ENCODE measurements around the gene SLX9. TPM values are rescaled to one million over a fixed set of nuclear protein-coding genes. Genes with fewer than 3 reads are reported as not detected.

Gene SLX9
- total RNA-seq, 1 experiment from 2014 or later = 74.3 TPM

GRCh38 chr21:44892536-44893277 lies 47.1 kb upstream of the SLX9 start:
- no peak overlapping the region; a peak in 1 of 7 replicates for H3K27ac Mint-ChIP-seq
- Histone ChIP-seq H2AK5ac (ENCODE audit: insufficient read length, low read length) (no peak overlapping the region), H3K4me2 (ENCODE audit: insufficient read depth, insufficient read length, low read length) (no peak overlapping the region), H3K23ac (ENCODE audit: insufficient read length, low read depth, low read length) (no peak overlapping the region), H2BK5ac (ENCODE audit: insufficient read length, low read length) (no peak overlapping the region), H3K27me3 (ENCODE audit: insufficient read depth, low read length) (no peaks in the 10 kb centered on the region), H3K79me2 (ENCODE audit: insufficient read depth, low read length) (no peaks in the 10 kb centered on the region), H4K91ac (ENCODE audit: insufficient read length, low read depth, low read length) (no peak overlapping the region), H3K9ac (ENCODE audit: extremely low read depth, insufficient read length, low read length) (no peak overlapping the region), H3K4ac (ENCODE audit: low read depth, low read length) (no peak overlapping the region), H2AFZ (ENCODE audit: low read length) (no peak overlapping the region), H3K79me1 (ENCODE audit: insufficient read depth, low read depth, low read length, poor library complexity, severe bottlenecking) (no peaks in the 10 kb centered on the region), H2BK15ac (ENCODE audit: low read depth, low read length) (no peak overlapping the region), H2BK20ac (ENCODE audit: low read depth, low read length, poor library complexity, severe bottlenecking) (no peak overlapping the region), H4K5ac (ENCODE audit: insufficient read length, low read depth, low read length) (no peak overlapping the region), H3K4me1 (ENCODE audit: insufficient read depth, low read length) (no peaks in the 10 kb centered on the region; the same call in 1 of the 2 replicates), H3K56ac (ENCODE audit: insufficient read length, low read depth, low read length) (no peak overlapping the region), H4K8ac (replicated peaks; ENCODE audit: insufficient read length, low read depth, low read length) (no peak overlapping the region), H3K18ac (ENCODE audit: insufficient read length, low read depth, low read length) (no peak overlapping the region), H3K23me2 (ENCODE audit: insufficient read length, low read depth, low read length, poor library complexity, severe bottlenecking) (no peaks in the 10 kb centered on the region), H3T11ph (ENCODE audit: low read length) (no peak overlapping the region), H3K27ac (ENCODE audit: insufficient read length, low read depth, low read length) (no peak overlapping the region), H3K14ac (ENCODE audit: insufficient read depth, low read length) (no peak overlapping the region), H2BK12ac (ENCODE audit: insufficient read length, low read depth, low read length) (no peak overlapping the region), H3K9me3 (ENCODE audit: control insufficient read depth, low read depth, low read length) (no peaks in the 10 kb centered on the region), H4K20me1 (ENCODE audit: control insufficient read depth, insufficient read depth, insufficient read length) (no peaks in the 10 kb centered on the region), H2BK120ac (ENCODE audit: low read depth, low read length, poor library complexity, severe bottlenecking) (no peak overlapping the region)
- H3K4me3 Mint-ChIP-seq = no peak overlapping the region; a peak in 1 of 5 replicates
- peaks cover 4 to 7% of the 10 kb centered on the region in 2 experiments; a peak in 3 of 4 replicates for H3K4me1 Mint-ChIP-seq
- no CpG with 5 or more reads among the region's 15 CpGs for WGBS (ENCODE audit: extremely low coverage, insufficient read length, low lambda C conversion rate)
- no peaks in the 10 kb centered on the region; a peak in 1 of 5 replicates for H3K9me3 Mint-ChIP-seq
- H3K27me3 Mint-ChIP-seq (ENCODE audit: low read depth) = peaks cover 10% of the 10 kb centered on the region
- H3K36me3 Mint-ChIP-seq (ENCODE audit: insufficient read depth in 1 of 3, low read depth in 3 of 3) = no peaks in the 10 kb centered on the region
- TF ChIP-seq CTCF (conservative IDR thresholded peaks at IDR 0.05) = peak; percentile 94
- peak; percentile 72 for DNase-seq
